OCI-M2 (cell line): ENCODE results near the gene WDPCP.
"Not testable (repeated sequence)": the region's sequence is repeated elsewhere in the genome, so short reads cannot be mapped to it uniquely, and the experiment has no call there.

Experiments
- DNase-seq: peaks from one replicate; lab custom pipeline; 2025; ENCODE audit not compliant: unreplicated experiment; lab: John Stamatoyannopoulos, UW

Gene WDPCP

GRCh38 chr2:63465633-63466032 is 122.6 kb downstream of the WDPCP start:
- DNase-seq = no peak

- no peak for DNase-seq
These were observed 125.1 kb downstream of the WDPCP start for GRCh38 chr2:63463142-63463541.

GRCh38 chr2:63446658-63447057 is 141.6 kb downstream of the WDPCP start:
- DNase-seq = no peak

GRCh38 chr2:63444565-63445288 is 143.6 kb downstream of the WDPCP start:
- DNase-seq = no peak

GRCh38 chr2:63440612-63441011 is 147.7 kb downstream of the WDPCP start:
- no peak for DNase-seq

- DNase-seq = no peak
These were observed 150.1 kb downstream of the WDPCP start for GRCh38 chr2:63438181-63438580.

- no peak for DNase-seq
These were observed 151.8 kb downstream of the WDPCP start for GRCh38 chr2:63436488-63436887.

- no peak for DNase-seq
These were observed 153.2 kb downstream of the WDPCP start for GRCh38 chr2:63435070-63435469.

- DNase-seq = no peak
These were observed 154.0 kb downstream of the WDPCP start for GRCh38 chr2:63434024-63435001.

GRCh38 chr2:63432373-63432772 is 155.9 kb downstream of the WDPCP start:
- no peak for DNase-seq

- DNase-seq = no peak
These were observed 162.7 kb downstream of the WDPCP start for GRCh38 chr2:63425606-63426005.

- DNase-seq = no peak
These were observed 163.2 kb downstream of the WDPCP start for GRCh38 chr2:63425079-63425416.

GRCh38 chr2:63424329-63425078 is 163.8 kb downstream of the WDPCP start:
- DNase-seq = no peak

GRCh38 chr2:63422556-63422955 is 165.7 kb downstream of the WDPCP start:
- DNase-seq = no peak

- no peak for DNase-seq
These were observed 179.7 kb downstream of the WDPCP start for GRCh38 chr2:63408530-63408929.

- no peak for DNase-seq
These were observed 181.6 kb downstream of the WDPCP start for GRCh38 chr2:63406641-63407040.

GRCh38 chr2:63403820-63404219 is 184.5 kb downstream of the WDPCP start:
- DNase-seq = no peak

- DNase-seq = not testable (repeated sequence)
These were observed 185.4 kb downstream of the WDPCP start for GRCh38 chr2:63402889-63403288.

- no peak for DNase-seq
These were observed 189.1 kb downstream of the WDPCP start for GRCh38 chr2:63399156-63399555.

- DNase-seq = no peak
These were observed 208.8 kb downstream of the WDPCP start for GRCh38 chr2:63379451-63379850.

- DNase-seq = no peak
These were observed 209.7 kb downstream of the WDPCP start for GRCh38 chr2:63378589-63378988.
